Measurements from ENCODE around the gene DIABLO.
A peak's percentile ranks its signal among the peaks of the same experiment; 100 is the strongest.
"Not testable (repeated sequence)": the region's sequence is repeated elsewhere in the genome, so short reads cannot be mapped to it uniquely, and the experiment has no call there.

DIABLO gene

GRCh38 chr12:122225683-122226365 lies at the start of gene DIABLO:
Gene DIABLO, minus strand, starts transcription at chr12:122226052. Its CDS starts 38 bp downstream, at chr12:122226014.
- peak within 1 kb of the TSS; percentile 96 for H3K4me3 ChIP-seq (ENCODE audit: low read depth, low read length)
- DNase-seq (ENCODE audit: low read depth): peak; percentile 98

GRCh38 chr12:122275459-122275858 lies 49.6 kb upstream of the DIABLO start:
- no peak for DNase-seq (ENCODE audit: low read depth)
- no peak overlapping the region for H3K4me3 ChIP-seq (ENCODE audit: low read depth, low read length)

GRCh38 chr12:122266230-122266901 lies 40.5 kb upstream of the DIABLO start, which contains the start of gene VPS33A:
Gene VPS33A, minus strand, starts transcription at chr12:122266494. Its CDS starts 86 bp downstream, at chr12:122266408.
- peak within 1 kb of the TSS; percentile 93 for H3K4me3 ChIP-seq (ENCODE audit: low read depth, low read length)
- peak; percentile 99 for DNase-seq (ENCODE audit: low read depth)

- DNase-seq (ENCODE audit: low read depth): no peak
- peak overlapping the region; percentile 93 for H3K4me3 ChIP-seq (ENCODE audit: low read depth, low read length)
Measured at GRCh38 chr12:122265886-122266229, 40.0 kb upstream of the DIABLO start.

GRCh38 chr12:122265476-122265875 lies 39.6 kb upstream of the DIABLO start:
- DNase-seq (ENCODE audit: low read depth): no peak
- H3K4me3 ChIP-seq (ENCODE audit: low read depth, low read length): peak overlapping the region; percentile 93

GRCh38 chr12:122260735-122261134 lies 34.9 kb upstream of the DIABLO start:
- not testable (repeated sequence) for H3K4me3 ChIP-seq (ENCODE audit: low read depth, low read length); DNase-seq (ENCODE audit: low read depth)

- not testable (repeated sequence) for H3K4me3 ChIP-seq (ENCODE audit: low read depth, low read length); DNase-seq (ENCODE audit: low read depth)
Measured at GRCh38 chr12:122258939-122259338, 33.1 kb upstream of the DIABLO start.

GRCh38 chr12:122258462-122258861 lies 32.6 kb upstream of the DIABLO start:
- DNase-seq (ENCODE audit: low read depth): not testable (repeated sequence)

GRCh38 chr12:122250536-122250935 lies 24.7 kb upstream of the DIABLO start:
- no peak overlapping the region for H3K4me3 ChIP-seq (ENCODE audit: low read depth, low read length)
- no peak for DNase-seq (ENCODE audit: low read depth)

More at GRCh38 chr12:122258462-122258861, 32.6 kb upstream of the DIABLO start:
- H3K4me3 ChIP-seq (ENCODE audit: low read depth, low read length): not testable (repeated sequence)

GRCh38 chr12:122250047-122250446 lies 24.2 kb upstream of the DIABLO start:
- no peak overlapping the region for H3K4me3 ChIP-seq (ENCODE audit: low read depth, low read length)
- no peak for DNase-seq (ENCODE audit: low read depth)

GRCh38 chr12:122245553-122245952 lies 19.7 kb upstream of the DIABLO start:
- H3K4me3 ChIP-seq (ENCODE audit: low read depth, low read length): no peak overlapping the region
- no peak for DNase-seq (ENCODE audit: low read depth)

- H3K4me3 ChIP-seq (ENCODE audit: low read depth, low read length): no peak overlapping the region
- no peak for DNase-seq (ENCODE audit: low read depth)
Measured at GRCh38 chr12:122244565-122245371, 18.9 kb upstream of the DIABLO start.

- DNase-seq (ENCODE audit: low read depth): no peak
- H3K4me3 ChIP-seq (ENCODE audit: low read depth, low read length): no peak overlapping the region
Measured at GRCh38 chr12:122243965-122244364, 18.1 kb upstream of the DIABLO start.

GRCh38 chr12:122238861-122239260 lies 13.0 kb upstream of the DIABLO start:
- DNase-seq (ENCODE audit: low read depth): no peak
- no peak overlapping the region for H3K4me3 ChIP-seq (ENCODE audit: low read depth, low read length)

GRCh38 chr12:122235741-122236140 lies 9.9 kb upstream of the DIABLO start:
- no peak overlapping the region for H3K4me3 ChIP-seq (ENCODE audit: low read depth, low read length)
- no peak for DNase-seq (ENCODE audit: low read depth)

GRCh38 chr12:122232691-122233090 lies 6.8 kb upstream of the DIABLO start:
- no peak for DNase-seq (ENCODE audit: low read depth)
- H3K4me3 ChIP-seq (ENCODE audit: low read depth, low read length): no peak overlapping the region

- DNase-seq (ENCODE audit: low read depth): no peak
- H3K4me3 ChIP-seq (ENCODE audit: low read depth, low read length): no peak overlapping the region
Measured at GRCh38 chr12:122230798-122231197, 4.9 kb upstream of the DIABLO start.

- H3K4me3 ChIP-seq (ENCODE audit: low read depth, low read length): no peak overlapping the region
- DNase-seq (ENCODE audit: low read depth): no peak
Measured at GRCh38 chr12:122228092-122228491, 2.2 kb upstream of the DIABLO start.

GRCh38 chr12:122227341-122227740 lies 1.5 kb upstream of the DIABLO start:
- no peak overlapping the region for H3K4me3 ChIP-seq (ENCODE audit: low read depth, low read length)
- DNase-seq (ENCODE audit: low read depth): no peak

All from skeletal muscle cell (primary cell).